GM03348 (cell line): ENCODE results near the gene CYP2D6.
A peak's percentile ranks its signal among the peaks of the same experiment; 100 is the strongest.
"Not testable (repeated sequence)": the region's sequence is repeated elsewhere in the genome, so short reads cannot be mapped to it uniquely, and the experiment has no call there.

Source experiments
- DNase-seq: peaks from one replicate; pipeline ENCODE4 v3.0.0; 2012; ENCODE audit warnings: low spot score

The CYP2D6 gene

DNA sequence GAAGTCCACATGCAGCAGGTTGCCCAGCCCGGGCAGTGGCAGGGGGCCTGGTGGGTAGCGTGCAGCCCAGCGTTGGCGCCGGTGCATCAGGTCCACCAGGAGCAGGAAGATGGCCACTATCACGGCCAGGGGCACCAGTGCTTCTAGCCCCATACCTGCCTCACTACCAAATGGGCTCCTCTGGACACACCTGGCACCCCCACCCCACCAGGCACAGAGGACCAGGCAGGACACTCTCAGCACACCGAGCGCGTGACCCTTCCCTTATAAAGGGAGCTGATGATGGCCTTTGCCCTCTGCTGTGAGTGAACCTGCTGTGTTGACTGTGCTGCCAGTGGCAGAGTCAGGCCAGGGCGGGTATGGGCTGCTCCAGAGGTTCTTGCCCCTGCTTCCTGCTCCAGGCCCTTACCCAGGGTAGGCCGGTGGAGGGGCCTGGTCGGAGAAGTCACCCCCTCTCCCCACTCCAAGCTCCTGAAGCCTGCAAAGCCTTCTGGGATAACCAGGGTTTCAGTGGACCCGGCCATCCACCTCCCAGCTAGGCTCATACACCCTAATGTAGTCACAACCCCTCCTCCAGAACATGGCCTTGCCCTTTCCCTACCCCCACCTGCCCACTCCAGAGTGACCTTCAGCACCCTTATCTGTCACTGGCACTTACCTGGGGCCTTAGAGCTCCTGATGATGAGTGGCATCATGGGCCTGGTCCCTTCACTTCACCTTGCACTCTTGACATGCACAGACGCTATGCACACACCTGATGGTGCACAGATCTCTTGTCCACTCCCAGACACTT, at the start of gene CYP2D6:
CYP2D6 (minus strand) TSS at position 172 of the 793 bp plus-strand sequence; CDS start at position 153, 19 bp downstream.
- DNase-seq = not testable (repeated sequence)

DNA sequence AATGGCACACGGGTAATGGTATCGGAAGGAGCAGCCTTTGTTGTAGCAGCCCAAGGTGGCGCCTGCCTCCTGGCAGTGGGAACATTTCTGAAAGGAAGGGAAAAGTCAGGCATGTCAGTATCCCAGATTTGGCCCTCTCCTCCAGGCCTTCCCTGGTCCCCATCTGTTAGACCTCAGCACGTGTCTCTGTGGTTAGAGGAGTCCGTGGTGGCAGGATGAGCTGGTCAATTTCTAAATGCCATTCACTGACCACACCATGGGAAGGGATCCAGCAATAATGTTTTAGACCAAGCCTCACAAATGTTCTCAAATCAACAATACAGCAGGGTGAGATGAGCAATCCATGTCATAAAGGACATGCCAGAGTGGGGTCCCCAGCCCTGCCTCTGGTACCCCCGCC, 49.0 kb upstream of the CYP2D6 start:
- DNase-seq = peak; percentile 90

DNA sequence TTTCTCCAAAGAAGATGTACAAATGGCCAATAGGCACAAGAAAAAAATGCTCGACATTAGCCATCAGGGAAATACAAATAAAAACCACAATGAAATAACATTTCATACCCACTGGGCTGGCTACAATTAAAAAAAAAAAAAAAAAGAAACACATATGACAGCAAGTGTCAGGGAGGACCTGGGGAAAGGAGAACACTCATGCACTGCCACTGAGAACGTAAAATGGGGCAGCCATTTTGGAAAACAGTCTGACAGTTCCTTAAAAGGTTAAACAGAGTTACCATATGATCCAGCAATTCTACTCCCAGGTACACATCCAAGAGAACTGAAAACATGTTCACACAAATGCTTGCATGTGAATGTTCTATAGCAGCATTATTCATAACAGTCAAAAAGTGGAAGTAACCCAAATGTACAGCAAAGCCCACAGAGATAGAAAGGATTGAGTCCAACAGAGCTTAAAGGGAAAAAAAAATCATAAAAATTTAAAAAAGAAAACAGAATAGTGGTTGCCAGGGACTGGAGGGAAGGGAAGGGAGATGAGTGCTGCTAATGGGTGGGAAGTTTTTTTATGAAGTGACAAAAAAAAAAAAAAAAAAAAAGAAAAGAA, 48.4 kb upstream of the CYP2D6 start:
- no peak for DNase-seq

DNA sequence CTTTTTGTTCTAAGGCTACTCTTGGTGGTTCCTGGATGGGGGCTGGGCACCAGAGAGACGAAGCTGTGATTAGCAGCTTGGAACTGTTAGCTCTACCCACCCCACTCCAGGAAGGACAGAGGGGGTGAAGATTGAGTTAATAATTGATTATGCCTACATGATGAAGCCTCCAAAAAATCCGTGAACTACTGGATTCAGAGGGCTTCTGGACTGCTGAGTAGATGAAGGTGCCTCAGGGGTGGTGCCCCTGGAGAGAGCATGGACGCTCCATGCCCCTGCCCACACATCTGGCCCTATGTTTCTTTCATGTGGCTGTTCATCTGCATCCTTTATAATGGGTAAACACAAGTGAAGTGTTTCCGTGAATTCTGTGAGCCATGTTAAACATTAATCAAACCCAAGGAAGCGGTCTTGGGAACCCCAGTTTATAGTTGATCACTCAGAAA, 47.3 kb upstream of the CYP2D6 start:
- DNase-seq = no peak

DNA sequence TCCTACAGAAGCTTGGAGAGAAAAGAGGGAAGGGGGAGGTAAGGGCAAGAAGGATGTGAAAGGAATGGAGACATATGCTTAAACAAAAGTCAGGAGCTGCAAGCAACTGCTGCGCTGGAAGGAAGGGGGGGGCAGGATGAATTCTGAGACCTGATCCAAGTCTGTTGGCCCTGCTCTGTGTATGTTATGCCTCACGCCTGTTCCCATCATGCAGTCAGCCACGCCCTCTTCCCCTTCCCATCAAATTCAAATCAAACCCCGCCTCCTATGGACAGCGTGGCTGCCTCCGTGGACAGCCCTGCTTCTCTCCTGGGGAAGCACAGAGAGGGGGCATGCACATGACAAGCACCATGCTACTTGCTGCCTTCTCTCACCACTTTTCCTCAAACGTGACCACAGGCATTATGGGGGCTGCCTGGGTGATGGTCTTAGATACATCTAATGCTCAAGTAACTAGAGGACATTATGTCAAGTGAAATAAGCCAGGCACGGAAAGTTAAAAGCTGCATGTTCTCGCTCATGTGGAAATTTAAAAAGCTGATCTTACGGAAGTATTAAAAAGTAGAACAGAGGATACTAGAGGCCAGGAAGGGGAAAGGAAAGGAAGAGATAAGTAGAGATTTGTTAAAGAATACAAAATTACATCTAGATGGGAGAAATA, 45.8 kb upstream of the CYP2D6 start:
- no peak for DNase-seq

DNA sequence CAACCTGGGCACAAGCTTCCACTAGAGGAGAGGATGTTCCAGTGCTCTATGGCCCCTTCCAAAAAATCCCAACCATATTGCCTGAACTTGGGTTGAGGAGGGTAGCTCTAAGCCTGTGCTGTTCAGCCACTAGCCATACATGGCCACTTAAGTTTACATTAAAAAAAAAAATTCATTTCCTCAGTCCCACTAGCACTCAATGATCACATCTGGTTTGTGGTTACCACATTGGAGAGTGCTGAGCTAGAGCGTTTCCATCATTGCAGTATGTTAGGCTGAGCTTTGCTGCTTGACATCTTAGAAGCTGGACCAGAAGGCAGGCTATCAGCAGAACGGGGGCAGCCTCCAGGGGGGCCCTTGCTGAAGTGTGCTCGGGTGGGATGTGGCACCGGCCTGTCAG, 43.5 kb upstream of the CYP2D6 start:
- no peak for DNase-seq

DNA sequence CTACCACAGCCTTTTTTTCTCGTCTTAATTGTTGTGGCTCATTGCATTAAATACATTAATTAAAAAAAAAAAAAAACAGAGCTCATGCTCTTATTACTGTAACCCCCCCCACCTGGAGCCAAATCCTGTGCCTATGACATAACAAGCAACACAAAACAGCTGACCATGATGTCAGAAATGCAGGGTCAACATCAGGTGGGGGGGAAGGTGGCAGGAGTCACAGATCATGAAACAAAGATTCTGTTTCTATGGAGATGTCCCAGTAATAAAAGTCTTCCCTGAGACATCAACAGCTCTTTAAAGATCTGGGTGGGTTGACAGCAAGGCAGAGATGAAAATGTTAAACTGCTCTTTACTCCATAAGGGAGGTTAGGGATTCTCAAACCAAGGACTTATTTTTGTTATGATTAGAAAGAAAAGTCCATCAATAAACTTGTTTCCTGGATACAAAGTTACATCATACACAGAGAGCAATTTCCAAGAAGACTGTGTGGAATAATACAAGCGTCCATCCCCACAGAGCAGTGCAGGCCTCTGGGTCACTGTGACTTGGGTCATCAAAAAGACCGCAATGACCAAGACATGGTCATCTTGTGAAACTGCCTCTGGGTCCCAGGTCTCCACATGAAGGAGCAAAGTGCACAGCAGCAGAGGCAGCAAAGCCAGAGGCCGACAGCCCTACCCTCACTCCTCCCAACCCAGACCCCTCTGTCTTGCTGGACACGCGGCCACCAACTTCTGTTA, 42.7 kb upstream of the CYP2D6 start:
- no peak for DNase-seq

DNA sequence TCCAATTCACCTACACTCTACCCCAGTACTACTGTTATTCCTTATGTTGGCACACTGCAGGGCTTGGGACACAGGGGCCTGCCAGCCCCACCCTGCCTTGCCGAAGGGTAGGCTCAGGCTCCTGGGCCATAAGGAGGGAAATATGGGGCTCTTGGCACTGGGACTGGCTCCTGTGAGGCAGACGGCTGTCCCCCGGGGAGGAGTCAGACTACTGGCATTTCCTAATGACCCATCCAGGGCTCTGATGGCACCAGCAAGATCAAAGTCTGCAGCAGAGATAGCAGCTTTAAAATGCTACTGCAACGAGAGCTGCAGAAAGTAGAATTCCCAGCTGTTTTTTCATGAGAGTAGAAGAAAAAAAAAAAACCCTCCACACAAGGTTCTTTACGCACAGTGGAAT, 42.2 kb upstream of the CYP2D6 start:
- DNase-seq = peak; percentile 68

DNA sequence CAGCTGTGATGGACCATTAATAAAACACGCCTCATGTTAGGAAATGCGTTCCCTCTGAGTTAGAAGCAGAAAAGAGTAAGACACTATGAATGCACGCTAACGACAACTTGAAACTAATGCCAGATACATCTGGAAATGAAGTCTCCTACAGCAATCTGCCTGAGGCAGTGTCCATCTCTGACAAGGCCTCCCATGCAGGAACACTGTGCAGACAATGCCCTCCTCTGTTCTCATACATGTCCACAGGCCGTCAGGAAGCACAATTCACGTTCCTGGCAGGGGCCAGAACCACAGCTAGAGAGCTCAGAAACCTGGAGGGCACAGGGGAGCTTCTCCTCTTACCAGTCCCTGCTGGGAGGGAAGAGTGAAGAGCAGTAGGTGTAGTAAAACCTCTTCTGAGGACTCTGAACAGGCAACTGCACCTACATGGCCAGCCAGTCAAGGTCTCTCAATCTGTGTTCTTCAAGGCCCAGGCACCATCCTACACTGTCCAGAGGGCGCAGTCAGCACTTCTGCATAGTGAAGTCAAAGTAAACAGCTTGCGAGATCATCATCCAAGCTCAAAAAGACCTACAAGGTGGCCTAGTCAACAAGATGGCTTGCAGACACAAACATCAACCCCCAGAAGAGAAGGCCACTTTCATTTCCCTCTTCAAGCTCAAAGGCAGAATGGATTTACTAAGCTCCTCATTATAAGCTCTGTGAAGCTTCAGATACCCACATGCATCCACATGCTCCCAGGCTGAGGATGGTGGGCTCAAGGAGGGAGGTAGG, 41.5 kb upstream of the CYP2D6 start:
- DNase-seq = no peak

DNA sequence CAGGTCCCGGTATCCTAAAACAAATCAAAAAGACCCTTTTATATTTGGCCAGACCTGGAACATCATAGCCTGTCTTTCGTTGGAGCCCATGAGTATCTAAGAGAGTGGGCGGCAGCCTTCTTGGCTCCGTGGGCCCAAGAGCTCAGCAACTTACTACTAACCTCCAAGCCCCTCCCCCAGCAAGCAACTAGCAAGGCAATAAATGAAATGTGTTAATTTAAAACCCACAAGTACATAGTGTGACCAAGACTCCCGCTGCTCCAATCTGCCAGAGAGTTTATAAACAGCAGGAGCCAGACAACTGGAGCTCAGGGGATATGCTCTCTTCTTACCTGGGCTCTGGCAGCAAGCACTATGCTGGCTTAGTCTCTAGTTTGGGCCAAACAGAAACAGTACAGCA, 40.8 kb upstream of the CYP2D6 start:
- DNase-seq = no peak

DNA sequence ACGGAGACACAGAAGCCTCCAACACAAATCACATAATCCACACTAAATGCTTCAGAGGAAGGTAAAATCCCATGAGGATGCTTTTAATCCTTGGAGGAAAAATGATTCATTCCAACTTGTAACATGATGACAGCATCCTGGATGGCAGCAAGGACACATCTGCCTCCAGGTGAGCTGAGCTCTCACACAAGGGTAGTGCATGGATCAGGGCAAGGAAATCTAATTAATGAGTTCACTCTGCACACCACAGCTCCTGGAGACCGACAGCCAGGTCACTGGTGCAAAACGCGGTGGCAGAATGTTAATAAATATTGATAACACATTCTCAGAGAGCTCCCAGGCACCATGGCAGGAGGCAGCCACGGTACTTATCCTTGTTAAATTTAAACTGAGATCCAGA, 40.3 kb upstream of the CYP2D6 start:
- DNase-seq = no peak

DNA sequence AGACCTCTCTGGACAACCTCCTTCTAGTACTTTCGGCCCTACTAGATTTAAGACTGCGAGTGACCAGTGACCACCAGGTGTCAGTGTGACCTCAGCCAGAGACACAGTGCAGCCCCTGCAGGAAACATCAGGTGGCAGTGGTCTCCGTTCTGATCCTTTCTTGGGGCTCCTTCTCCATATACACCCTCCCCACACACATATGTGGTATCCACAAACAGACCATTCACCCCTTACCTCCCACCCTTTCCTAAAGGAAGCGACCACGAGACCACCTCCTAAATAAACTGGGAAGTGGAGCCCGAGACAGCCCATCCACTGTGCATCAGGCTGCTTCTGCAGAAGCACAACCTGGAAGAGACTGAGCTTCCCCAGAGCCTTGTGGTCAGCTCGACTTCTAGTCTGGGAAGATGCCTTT, 38.5 kb upstream of the CYP2D6 start:
- peak; percentile 80 for DNase-seq

DNA sequence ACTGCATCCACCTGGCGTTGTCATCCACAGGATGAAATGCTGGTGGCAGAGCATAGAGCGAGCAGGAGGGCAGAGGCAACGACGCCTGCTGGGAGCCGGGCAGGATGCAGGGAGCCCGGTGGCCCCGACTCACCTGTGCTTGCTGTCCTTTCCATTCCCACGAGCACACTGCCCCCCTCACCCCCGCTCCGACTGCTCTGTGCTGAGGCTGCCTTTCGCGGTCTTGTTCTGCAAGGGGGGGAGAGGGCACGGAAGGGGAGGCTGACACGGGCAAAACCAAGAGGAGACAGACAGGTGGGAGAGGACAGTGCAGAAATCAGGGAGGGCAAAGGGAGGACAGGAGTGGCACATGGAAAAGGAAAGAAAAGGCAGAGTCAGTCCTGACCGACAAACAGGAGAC, 37.9 kb upstream of the CYP2D6 start:
- DNase-seq = no peak

DNA sequence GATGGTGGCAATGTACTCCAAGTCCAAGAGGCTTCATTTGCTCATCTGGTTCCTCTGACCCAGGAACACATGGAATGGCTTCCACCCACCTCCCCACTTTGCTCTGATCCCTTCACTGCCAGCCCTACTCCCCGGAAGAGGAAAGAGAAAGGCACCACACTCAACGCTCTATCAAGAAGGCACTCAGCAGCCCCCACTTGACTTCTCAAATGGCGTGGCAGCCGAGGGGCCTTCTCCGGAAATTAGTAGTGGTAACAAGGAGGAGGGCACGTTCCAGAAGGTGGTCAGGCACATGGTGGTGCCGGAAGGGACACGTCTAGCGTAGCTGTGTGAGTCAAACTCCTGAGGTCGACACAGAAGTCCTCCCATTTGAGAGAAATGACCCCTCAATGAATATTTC, 36.5 kb upstream of the CYP2D6 start:
- no peak for DNase-seq

DNA sequence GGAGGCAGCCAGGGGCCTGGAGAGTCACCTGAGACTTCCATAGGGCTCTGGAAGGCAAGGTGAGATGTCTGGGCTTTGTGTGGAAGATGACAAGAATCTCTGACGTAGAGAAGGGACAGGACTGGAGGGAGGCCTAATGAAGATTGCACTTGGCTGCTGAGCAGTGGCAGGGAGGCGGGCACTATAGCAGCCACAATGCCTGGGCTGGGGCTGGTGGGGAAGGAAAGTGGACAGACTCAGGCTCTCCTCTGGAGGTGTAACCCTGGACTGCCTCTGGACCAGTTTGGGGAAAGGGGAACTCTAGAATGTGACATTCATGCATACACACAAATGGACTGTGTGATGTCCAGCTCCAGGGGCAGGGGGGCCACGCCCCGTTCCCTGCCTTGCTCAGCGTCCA, 34.3 kb upstream of the CYP2D6 start:
- DNase-seq = no peak

DNA sequence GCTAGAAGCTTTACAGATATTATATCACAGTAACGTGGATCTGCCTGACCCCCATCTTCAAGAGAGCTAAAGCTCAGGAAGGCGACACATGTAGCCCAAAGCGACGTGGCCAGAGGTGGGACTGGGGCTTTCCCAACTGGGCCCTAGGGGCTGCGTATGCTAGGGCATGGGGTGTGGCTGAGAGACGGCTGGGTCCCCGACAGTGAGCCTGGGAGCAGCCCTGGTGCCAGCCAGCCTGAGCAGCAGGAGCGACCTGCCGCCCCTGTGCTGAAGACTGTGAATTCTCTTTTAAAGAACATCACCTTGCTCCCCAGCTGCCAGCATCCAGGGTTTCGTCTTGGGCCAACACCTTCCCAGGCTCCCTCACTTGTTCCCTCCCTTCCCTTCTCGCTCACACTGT, 32.9 kb upstream of the CYP2D6 start:
- DNase-seq = no peak

DNA sequence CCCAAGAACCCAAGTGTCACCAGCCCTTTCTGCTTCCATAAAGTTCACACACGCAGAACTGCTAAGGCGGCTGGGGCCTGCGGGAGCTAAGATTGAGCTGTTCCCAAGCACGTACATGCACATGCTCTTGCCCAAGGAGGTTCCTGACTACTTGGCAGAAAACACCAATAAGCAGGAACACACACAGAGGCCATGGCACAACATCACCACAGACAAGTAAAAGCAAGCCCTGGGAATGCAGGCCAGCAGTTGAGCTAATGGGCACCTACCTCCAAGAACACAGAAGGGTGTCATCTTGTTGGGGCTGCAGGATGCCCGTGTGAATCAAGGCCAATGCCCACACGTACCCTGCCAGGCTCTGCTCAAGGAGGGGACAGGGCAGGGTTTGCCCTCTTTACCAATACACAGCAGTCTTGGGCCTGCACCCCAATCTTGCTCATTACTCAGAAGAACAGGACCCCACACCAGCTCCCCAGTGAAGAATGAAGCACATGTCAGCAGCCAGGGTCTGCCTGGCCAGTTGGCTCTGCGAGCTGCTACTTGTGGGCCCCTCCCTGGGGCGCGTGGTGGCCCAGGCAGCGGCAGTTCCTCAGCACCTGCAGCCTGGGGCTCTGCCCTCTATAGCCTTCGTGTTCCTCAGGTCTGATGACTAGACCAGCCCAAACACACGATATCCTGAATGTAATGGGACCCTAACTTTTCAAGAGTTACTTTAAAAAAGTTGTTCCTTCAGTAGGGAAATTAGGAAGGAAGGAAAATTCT, 32.3 kb upstream of the CYP2D6 start:
- no peak for DNase-seq

DNA sequence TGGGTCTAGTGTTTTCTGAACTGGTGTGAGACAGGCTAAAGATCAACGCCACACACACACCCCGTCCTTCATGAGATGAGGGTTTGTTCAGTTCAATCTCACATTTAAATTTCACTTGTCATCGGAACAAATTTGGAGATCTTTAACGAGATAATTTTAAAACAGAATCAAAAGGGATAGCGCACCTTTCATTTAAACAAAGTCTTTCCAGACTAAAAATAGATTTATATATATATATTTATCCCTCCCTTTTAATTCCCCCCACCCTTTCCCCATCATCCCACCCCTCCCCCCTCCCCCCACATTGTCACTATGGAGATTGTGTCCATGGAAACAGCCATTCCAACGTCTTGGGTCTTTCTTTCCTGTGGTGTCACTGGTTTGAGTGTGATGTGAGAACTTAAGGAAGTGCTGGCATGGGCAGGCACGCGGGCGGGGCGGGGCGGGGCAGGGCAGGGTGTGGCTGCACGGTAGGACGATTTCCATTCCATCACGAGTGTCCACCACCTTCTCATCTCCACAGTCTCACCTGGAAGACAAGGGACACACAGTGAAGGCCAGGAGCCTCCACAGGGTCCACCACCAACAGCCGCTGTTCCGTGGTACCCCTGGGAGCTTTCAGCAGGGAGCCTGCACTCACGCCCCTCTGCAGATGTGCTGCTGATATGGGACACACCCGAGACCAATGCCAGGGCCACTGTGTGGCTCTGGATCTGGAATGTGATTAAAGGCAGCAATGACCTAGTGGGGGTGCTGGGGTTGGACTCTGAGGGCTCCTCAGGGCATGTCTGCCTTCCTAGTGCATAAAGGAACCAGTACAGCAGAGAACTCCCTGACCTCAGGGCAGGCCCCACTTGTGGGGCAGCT, 30.5 kb upstream of the CYP2D6 start:
- no peak for DNase-seq

DNA sequence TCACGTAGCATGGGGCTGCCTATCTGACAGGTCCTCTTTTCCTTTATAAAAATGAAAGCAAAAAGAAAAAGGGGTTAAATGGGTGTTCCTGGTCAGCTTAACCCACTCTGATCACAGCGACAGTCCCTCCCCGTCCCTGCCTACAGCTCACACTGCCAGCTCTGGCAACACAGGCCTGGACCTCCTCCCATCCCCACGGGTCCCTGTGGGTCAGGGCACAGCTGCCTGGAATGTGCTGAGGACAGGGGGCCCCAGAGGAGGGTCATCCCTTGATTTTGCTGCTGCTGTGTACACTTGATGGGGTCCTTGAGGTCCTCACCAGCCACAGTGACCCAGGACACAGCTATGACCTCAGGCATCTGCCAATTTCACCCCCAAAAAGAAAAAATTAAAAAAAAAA, 29.6 kb upstream of the CYP2D6 start:
- DNase-seq = no peak
